ENCODE results near the gene LATS1.
"Not testable (repeated sequence)": the region's sequence is repeated elsewhere in the genome, so short reads cannot be mapped to it uniquely, and the experiment has no call there.

Gene LATS1

GRCh38 chr6:149727793-149728498 is 10.0 kb upstream of the LATS1 start:
- DNase-seq: peak; percentile 83 to 89

GRCh38 chr6:149725785-149726184 is 7.9 kb upstream of the LATS1 start:
- no peak for DNase-seq

GRCh38 chr6:149723771-149724417 is 6.0 kb upstream of the LATS1 start:
- DNase-seq: peak; percentile 77 to 86

GRCh38 chr6:149723262-149723661 is 5.4 kb upstream of the LATS1 start:
- no peak for DNase-seq

- no peak for DNase-seq
These were observed 1.6 kb upstream of the LATS1 start for GRCh38 chr6:149719531-149719930.

- no peak for DNase-seq
These were observed 680 bp downstream of the LATS1 start for GRCh38 chr6:149717255-149717587.

- no peak for DNase-seq
These were observed 1.5 kb downstream of the LATS1 start for GRCh38 chr6:149716181-149716963.

GRCh38 chr6:149714442-149714841 is 3.5 kb downstream of the LATS1 start:
- no peak for DNase-seq

- DNase-seq: no peak
These were observed 6.2 kb downstream of the LATS1 start for GRCh38 chr6:149711711-149712110.

- no peak for DNase-seq
These were observed 16.2 kb downstream of the LATS1 start for GRCh38 chr6:149701714-149702113.

GRCh38 chr6:149699150-149699549 is 18.8 kb downstream of the LATS1 start:
- no peak for DNase-seq

GRCh38 chr6:149698175-149698574 is 19.7 kb downstream of the LATS1 start:
- DNase-seq: no peak

- DNase-seq: no peak
These were observed 21.0 kb downstream of the LATS1 start for GRCh38 chr6:149696901-149697300.

GRCh38 chr6:149694921-149695320 is 23.0 kb downstream of the LATS1 start:
- no peak for DNase-seq

- DNase-seq: no peak
These were observed 26.7 kb downstream of the LATS1 start for GRCh38 chr6:149691201-149691600.

GRCh38 chr6:149686230-149686629 is 31.7 kb downstream of the LATS1 start:
- DNase-seq: no peak

- DNase-seq: no peak
These were observed 34.5 kb downstream of the LATS1 start for GRCh38 chr6:149683256-149683859.

- DNase-seq: not testable (repeated sequence)
These were observed 36.1 kb downstream of the LATS1 start for GRCh38 chr6:149681845-149682244.

GRCh38 chr6:149681209-149681608 is 36.7 kb downstream of the LATS1 start:
- DNase-seq: no peak

- DNase-seq: no peak
These were observed 37.4 kb downstream of the LATS1 start for GRCh38 chr6:149680503-149680902.

GRCh38 chr6:149672265-149672664 is 45.6 kb downstream of the LATS1 start:
- DNase-seq: not testable (repeated sequence)

GRCh38 chr6:149660028-149660427 is 57.9 kb downstream of the LATS1 start:
- no peak for DNase-seq

- no peak for DNase-seq
These were observed 60.5 kb downstream of the LATS1 start for GRCh38 chr6:149657441-149657840.

- DNase-seq: no peak
These were observed 66.8 kb downstream of the LATS1 start for GRCh38 chr6:149651056-149651455.
